Uterus (tissue), 4 donors: ENCODE data around the gene LMBRD1. TPM values are rescaled to one million over a fixed set of nuclear protein-coding genes. Genes with fewer than 3 reads are reported as not detected.

Experiments used
- DNase-seq, 2 donors: peaks; one replicate each; pipeline ENCODE4 v3.0.0-alpha.2; 2019 to 2020
- H3K27ac ChIP-seq, 2 donors: fragments of 200-600 bp; sonication (generic); 1 replicate in 1 of 2; 2 replicates in 1 of 2; pipeline ENCODE4 v1.5.1; 2016 to 2018
- H3K27me3 ChIP-seq, 2 donors: fragments of 200-600 bp; sonication (generic); one replicate each; pipeline ENCODE4 v1.5.1; 2018 to 2019; ENCODE audit warnings: control low read depth in 1 of 2
- H3K36me3 ChIP-seq, 2 donors: fragments of 200-600 bp; sonication (generic); one replicate each; pipeline ENCODE4 v1.5.1; 2019; ENCODE audit warnings: control low read depth in 1 of 2
- H3K4me1 ChIP-seq, 2 donors: fragments of 200-600 bp; sonication (generic); one replicate each; pipeline ENCODE4 v1.5.1; 2018 to 2019; ENCODE audit warnings: control low read depth in 1 of 2
- H3K4me3 ChIP-seq, 2 donors: fragments of 200-600 bp; sonication (generic); 1 replicate in 1 of 2; 2 replicates in 1 of 2; pipeline ENCODE4 v1.5.1; 2018 to 2019; ENCODE audit warnings: mild to moderate bottlenecking in 1 of 2
- H3K9me3 ChIP-seq, 2 donors: fragments of 200-600 bp; sonication (generic); one replicate each; pipeline ENCODE4 v1.5.1; 2019; ENCODE audit warnings: control low read depth in 1 of 2
- CTCF ChIP-seq, 4 experiments: fragments of 200-600 bp in 2 of 4; fragments of 450-650 bp in 2 of 4; sonication (generic) in 2 of 4; IDR thresholded peaks; one replicate each; pipeline ENCODE4 v1.5.1; 2016 to 2019; ENCODE audit warnings: antibody characterized with exemption in 4 of 4, mild to moderate bottlenecking in 2 of 4, moderate library complexity in 1 of 4
- POLR2A ChIP-seq, 2 donors: fragments of 450-650 bp; IDR thresholded peaks; one replicate each; pipeline ENCODE4 v1.6.1; 2016; ENCODE audit warnings: antibody characterized with exemption in 2 of 2, mild to moderate bottlenecking in 1 of 2, moderate library complexity in 1 of 2
- intact Hi-C: fragments of 100-400 bp; cut with DNase I; formaldehyde crosslinking; loops from one replicate; pipeline ENCODE4 v1.15.1; 2023; ENCODE audit warnings: low total_unique reads
- total RNA-seq, 4 donors: library from RNA; depleted of rRNA in 3 of 4; stranded (reverse); fragments of >200 nt in 3 of 4; gene quantifications; one replicate each; pipeline versions ENCODE4 v1.1.0 to v1.2.4, GENCODE V29; 2014 to 2023
- donor health status: DM: yes; HTN: yes; CAD: no.

The LMBRD1 gene
- total RNA-seq, 4 donors from 2014 or later, result 16.9 to 82.4 (median 69.9) TPM

- Histone ChIP-seq H3K9me3 (no peaks in the 10 kb centered on the region), H3K4me1 (no peaks in the 10 kb centered on the region), H3K4me3 (no peak overlapping the region), H3K27me3 (no peaks in the 10 kb centered on the region), H3K36me3 (no peaks in the 10 kb centered on the region), H3K27ac (no peak overlapping the region)
- intact Hi-C loops, result no loop called here
- DNase-seq, result no peak
- TF ChIP-seq CTCF (IDR thresholded peaks at IDR 0.05) (no peak), POLR2A (IDR thresholded peaks at IDR 0.05) (no peak)
These were observed 61.8 kb downstream of the LMBRD1 start for GRCh38 chr6:69735027-69735426.

- Histone ChIP-seq H3K36me3 (no peaks in the 10 kb centered on the region), H3K9me3 (no peaks in the 10 kb centered on the region), H3K27ac (no peak overlapping the region), H3K27me3 (no peaks in the 10 kb centered on the region), H3K4me3 (no peak overlapping the region), H3K4me1 (no peaks in the 10 kb centered on the region)
- intact Hi-C loops, result no loop called here
- TF ChIP-seq CTCF (IDR thresholded peaks at IDR 0.05) (no peak), POLR2A (IDR thresholded peaks at IDR 0.05) (no peak)
- DNase-seq, result no peak
These were observed 64.2 kb downstream of the LMBRD1 start for GRCh38 chr6:69732640-69733039.

- intact Hi-C loops, result no loop called here
- Histone ChIP-seq H3K4me3 (no peak overlapping the region), H3K36me3 (no peaks in the 10 kb centered on the region), H3K4me1 (no peaks in the 10 kb centered on the region), H3K27ac (no peak overlapping the region), H3K9me3 (no peaks in the 10 kb centered on the region), H3K27me3 (no peaks in the 10 kb centered on the region)
- DNase-seq, result no peak
- no peak for TF ChIP-seq CTCF (IDR thresholded peaks at IDR 0.05)
- TF ChIP-seq POLR2A (IDR thresholded peaks at IDR 0.05), result no peak
These were observed 64.8 kb downstream of the LMBRD1 start for GRCh38 chr6:69732045-69732444.

GRCh38 chr6:69729870-69730449 is 66.8 kb downstream of the LMBRD1 start:
- intact Hi-C loops, result no loop called here

GRCh38 chr6:69722683-69723082 is 74.1 kb downstream of the LMBRD1 start:
- TF ChIP-seq CTCF (IDR thresholded peaks at IDR 0.05) (no peak), POLR2A (IDR thresholded peaks at IDR 0.05) (no peak)
- intact Hi-C loops, result no loop called here
- peaks cover 0 to 3% of the 10 kb centered on the region in 2 donors for H3K9me3 ChIP-seq
- no peak for DNase-seq
- no peak overlapping the region for H3K4me3 ChIP-seq
- no peaks in the 10 kb centered on the region for H3K4me1 ChIP-seq
- H3K27ac ChIP-seq, result no peak overlapping the region
- no peaks in the 10 kb centered on the region for H3K36me3 ChIP-seq
- no peaks in the 10 kb centered on the region for H3K27me3 ChIP-seq

More at GRCh38 chr6:69729870-69730449, 66.8 kb downstream of the LMBRD1 start:
- Histone ChIP-seq H3K36me3 (no peaks in the 10 kb centered on the region), H3K4me1 (no peaks in the 10 kb centered on the region), H3K9me3 (peaks cover 0 to 3% of the 10 kb centered on the region in 2 donors), H3K27me3 (no peaks in the 10 kb centered on the region), H3K27ac (no peak overlapping the region), H3K4me3 (no peak overlapping the region)
- no peak for DNase-seq
- peak in 2 of 4 experiments; percentile 33 to 34 for TF ChIP-seq CTCF (IDR thresholded peaks at IDR 0.05)
- no peak for TF ChIP-seq POLR2A (IDR thresholded peaks at IDR 0.05)
